ENCODE data around the gene USP4.

GRCh38 chr3:49300595-49300994 lies 39.3 kb downstream of the USP4 start:
- TF ChIP-seq CTCF (IDR thresholded peaks at IDR 0.05; ENCODE audit: poor library complexity) (no peak), EZH2phosphoT487 (IDR thresholded peaks at IDR 0.05; ENCODE audit: low read depth, severe bottlenecking, unreplicated experiment) (no peak), EZH2 (IDR thresholded peaks at IDR 0.05; ENCODE audit: borderline replicate concordance) (no peak)
